GM21619 (cell line): ENCODE data around the gene ZDHHC8.

ENCODE experiments used
- ATAC-seq: cut with Tn5 transposase; IDR thresholded peaks from one replicate; pipeline ENCODE4 v1.9.1; 2021; ENCODE audit not compliant: unreplicated experiment

ZDHHC8 gene

GRCh38 chr22:20127869-20128618, 3.6 kb upstream of the ZDHHC8 start:
- ATAC-seq, result no peak

GRCh38 chr22:20128619-20128901, 3.0 kb upstream of the ZDHHC8 start:
- no peak for ATAC-seq

- ATAC-seq, result no peak
Observed at GRCh38 chr22:20128902-20129746, 2.5 kb upstream of the ZDHHC8 start.

GRCh38 chr22:20129747-20130014, 1.9 kb upstream of the ZDHHC8 start:
- ATAC-seq, result no peak

- no peak for ATAC-seq
Observed at GRCh38 chr22:20130319-20130718, 1.3 kb upstream of the ZDHHC8 start.

GRCh38 chr22:20130731-20131596, 640 bp upstream of the ZDHHC8 start:
- no peak for ATAC-seq

- no peak for ATAC-seq
Observed at GRCh38 chr22:20131859-20132685, 468 bp downstream of the ZDHHC8 start.

- ATAC-seq, result no peak
Observed at GRCh38 chr22:20132686-20133246, 1.2 kb downstream of the ZDHHC8 start.

- no peak for ATAC-seq
Observed at GRCh38 chr22:20133930-20134549, 2.4 kb downstream of the ZDHHC8 start.

GRCh38 chr22:20135265-20135664, 3.7 kb downstream of the ZDHHC8 start:
- no peak for ATAC-seq

GRCh38 chr22:20135806-20136602, 4.4 kb downstream of the ZDHHC8 start:
- no peak for ATAC-seq

GRCh38 chr22:20136603-20136873, 4.9 kb downstream of the ZDHHC8 start:
- ATAC-seq, result no peak

- no peak for ATAC-seq
Observed at GRCh38 chr22:20137113-20137512, 5.5 kb downstream of the ZDHHC8 start.

- no peak for ATAC-seq
Observed at GRCh38 chr22:20137671-20138416, 6.2 kb downstream of the ZDHHC8 start.

- ATAC-seq, result no peak
Observed at GRCh38 chr22:20138417-20138738, 6.8 kb downstream of the ZDHHC8 start.

GRCh38 chr22:20138868-20139267, 7.3 kb downstream of the ZDHHC8 start:
- ATAC-seq, result no peak

- ATAC-seq, result no peak
Observed at GRCh38 chr22:20139391-20140106, 7.9 kb downstream of the ZDHHC8 start.

- no peak for ATAC-seq
Observed at GRCh38 chr22:20140107-20140445, 8.5 kb downstream of the ZDHHC8 start.
